NT2/D1 (cell line): ENCODE measurements around the gene PELI2.

Experiments used
- DNase-seq: peaks from one replicate; pipeline ENCODE4 v3.0.0-alpha.2; 2011; ENCODE audit warnings: low read depth, low spot score
- H3K27me3 ChIP-seq: 2 replicates; pipeline ENCODE4 v1.6.0; 2011; ENCODE audit warnings: mild to moderate bottlenecking; ENCODE audit not compliant: insufficient read length, insufficient read depth
- H3K36me3 ChIP-seq: 2 replicates; pipeline ENCODE4 v1.6.1; 2011; ENCODE audit warnings: mild to moderate bottlenecking, low read length, mixed read lengths; ENCODE audit not compliant: insufficient read depth, insufficient read length
- H3K4me1 ChIP-seq: 2 replicates; pipeline ENCODE4 v1.5.1; 2011; ENCODE audit not compliant: insufficient read depth, insufficient read length
- H3K4me3 ChIP-seq: 2 replicates; pipeline ENCODE4 v1.5.1; 2011; ENCODE audit warnings: low read depth; ENCODE audit not compliant: insufficient read length
- H3K9ac ChIP-seq: 2 replicates; pipeline ENCODE4 v1.6.0; 2011; ENCODE audit warnings: low read depth; ENCODE audit not compliant: insufficient read length
- H3K9me3 ChIP-seq: 2 replicates; pipeline ENCODE4 v1.5.1; 2011; ENCODE audit warnings: mild to moderate bottlenecking, low read length; ENCODE audit not compliant: insufficient read depth
- SUZ12 ChIP-seq: IDR thresholded peaks from 2 replicates; pipeline ENCODE4 v1.6.1; 2011; ENCODE audit not compliant: insufficient read length, insufficient read depth; ENCODE audit errors: extremely low read depth
- YY1 ChIP-seq: IDR thresholded peaks from 2 replicates; pipeline ENCODE4 v1.6.1; 2011; ENCODE audit not compliant: insufficient read length, insufficient read depth
- ZNF274 ChIP-seq: IDR thresholded peaks from 2 replicates; pipeline ENCODE4 v1.6.1; 2011; ENCODE audit warnings: mild to moderate bottlenecking, low read depth, low read length

The PELI2 gene

GRCh38 chr14:56168007-56168616 is 49.9 kb downstream of the PELI2 start:
- Histone ChIP-seq H3K9me3 (peaks cover 18% of the 10 kb centered on the region; the same call in 1 of the 2 replicates), H3K36me3 (no peaks in the 10 kb centered on the region), H3K4me1 (no peaks in the 10 kb centered on the region), H3K9ac (no peak overlapping the region), H3K27me3 (no peaks in the 10 kb centered on the region), H3K4me3 (no peak overlapping the region)
- DNase-seq, result no peak
- no peak for TF ChIP-seq YY1
- TF ChIP-seq SUZ12, result no peak
- TF ChIP-seq ZNF274, result no peak

DNA sequence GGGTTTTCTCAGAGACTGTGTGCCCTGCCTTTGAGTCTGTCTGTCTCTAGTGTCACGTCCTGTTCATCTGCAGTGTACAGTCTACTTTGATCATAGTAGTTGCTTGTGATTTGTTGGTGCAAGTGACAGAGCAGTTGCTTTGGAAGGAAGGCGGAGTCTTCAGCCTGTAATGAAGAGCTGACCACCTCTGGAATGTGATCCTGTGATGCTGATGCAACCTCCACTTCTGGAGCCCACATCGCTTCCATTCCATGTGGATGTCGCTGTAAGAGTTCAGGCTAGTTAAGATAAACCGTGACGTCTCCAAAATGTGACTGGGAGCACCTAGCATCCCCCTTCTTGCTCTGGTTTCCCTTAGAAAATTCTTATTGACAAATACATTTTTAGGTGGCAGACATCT is 51.8 kb downstream of the PELI2 start:
- no peaks in the 10 kb centered on the region for H3K36me3 ChIP-seq
- peaks cover 8% of the 10 kb centered on the region; the same call in 1 of the 2 replicates for H3K9me3 ChIP-seq
- H3K27me3 ChIP-seq, result no peaks in the 10 kb centered on the region
- TF ChIP-seq SUZ12 (no peak), ZNF274 (no peak), YY1 (no peak)
- no peak overlapping the region for H3K4me3 ChIP-seq
- no peak for DNase-seq
- H3K9ac ChIP-seq, result no peak overlapping the region
- H3K4me1 ChIP-seq, result no peaks in the 10 kb centered on the region

DNA sequence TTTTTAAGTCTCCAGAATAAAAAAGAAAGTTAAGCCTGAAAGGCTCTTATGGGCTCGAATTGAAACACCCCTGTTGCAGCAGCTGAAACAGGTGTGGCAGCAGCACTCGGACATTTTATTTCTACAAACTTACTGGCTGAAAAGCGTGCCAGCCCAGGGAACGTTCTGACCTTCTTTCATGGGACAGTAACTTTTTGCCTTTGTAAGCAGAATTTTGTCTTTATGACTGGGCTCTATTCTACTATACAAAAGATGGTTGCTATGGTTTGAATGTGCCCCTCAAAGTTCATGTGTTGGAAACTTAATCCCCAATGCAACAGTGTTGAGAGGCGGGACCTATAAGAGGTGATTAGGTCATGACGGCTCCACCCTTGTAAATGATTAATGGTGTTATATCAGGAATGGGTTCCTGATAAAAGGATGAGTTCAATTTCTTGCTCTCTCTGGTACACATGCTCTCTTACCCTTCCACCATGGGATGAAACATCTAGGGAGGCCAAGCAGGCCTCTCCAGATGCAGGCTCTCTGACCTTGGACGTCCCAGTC is 52.7 kb downstream of the PELI2 start:
- Histone ChIP-seq H3K27me3 (no peaks in the 10 kb centered on the region), H3K4me1 (no peaks in the 10 kb centered on the region), H3K4me3 (no peak overlapping the region), H3K9ac (no peak overlapping the region), H3K9me3 (0 out of 2 replicates have a peak, but pooled peaks cover 1% of the 10 kb centered on the region), H3K36me3 (no peaks in the 10 kb centered on the region)
- DNase-seq, result no peak
- no peak for TF ChIP-seq ZNF274

DNA sequence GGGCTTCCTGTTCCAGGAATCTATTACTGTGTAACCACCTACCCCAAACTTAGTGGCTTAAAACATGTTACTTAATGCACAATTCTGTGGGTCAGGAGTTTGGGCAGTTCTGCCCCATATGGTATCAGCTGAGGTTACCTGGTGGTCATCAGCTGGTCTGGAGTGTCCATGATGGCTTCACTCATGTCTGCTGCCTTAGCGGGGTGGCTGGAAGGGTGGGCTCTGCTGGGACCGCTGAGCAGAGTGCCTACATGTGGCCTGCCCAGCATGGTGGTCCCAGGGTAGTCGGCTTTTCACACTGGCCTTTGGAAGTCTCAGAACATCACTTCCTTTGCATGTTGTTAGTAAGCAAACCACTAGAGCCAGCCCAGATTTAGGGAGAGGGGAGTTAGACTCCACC is 53.9 kb downstream of the PELI2 start:
- no peak overlapping the region for H3K4me3 ChIP-seq
- DNase-seq, result no peak
- no peaks in the 10 kb centered on the region for H3K36me3 ChIP-seq
- no peaks in the 10 kb centered on the region for H3K9me3 ChIP-seq
- TF ChIP-seq SUZ12 (no peak), YY1 (no peak), ZNF274 (no peak)
- no peaks in the 10 kb centered on the region for H3K27me3 ChIP-seq
- H3K4me1 ChIP-seq, result no peaks in the 10 kb centered on the region
- H3K9ac ChIP-seq, result no peak overlapping the region

GRCh38 chr14:56172571-56172971 is 54.4 kb downstream of the PELI2 start:
- Histone ChIP-seq H3K36me3 (no peaks in the 10 kb centered on the region), H3K27me3 (no peaks in the 10 kb centered on the region), H3K4me3 (no peak overlapping the region), H3K9ac (no peak overlapping the region), H3K9me3 (no peaks in the 10 kb centered on the region), H3K4me1 (no peaks in the 10 kb centered on the region)
- DNase-seq, result peak; percentile 51
- no peak for TF ChIP-seq SUZ12
- TF ChIP-seq YY1, result no peak
- no peak for TF ChIP-seq ZNF274

DNA sequence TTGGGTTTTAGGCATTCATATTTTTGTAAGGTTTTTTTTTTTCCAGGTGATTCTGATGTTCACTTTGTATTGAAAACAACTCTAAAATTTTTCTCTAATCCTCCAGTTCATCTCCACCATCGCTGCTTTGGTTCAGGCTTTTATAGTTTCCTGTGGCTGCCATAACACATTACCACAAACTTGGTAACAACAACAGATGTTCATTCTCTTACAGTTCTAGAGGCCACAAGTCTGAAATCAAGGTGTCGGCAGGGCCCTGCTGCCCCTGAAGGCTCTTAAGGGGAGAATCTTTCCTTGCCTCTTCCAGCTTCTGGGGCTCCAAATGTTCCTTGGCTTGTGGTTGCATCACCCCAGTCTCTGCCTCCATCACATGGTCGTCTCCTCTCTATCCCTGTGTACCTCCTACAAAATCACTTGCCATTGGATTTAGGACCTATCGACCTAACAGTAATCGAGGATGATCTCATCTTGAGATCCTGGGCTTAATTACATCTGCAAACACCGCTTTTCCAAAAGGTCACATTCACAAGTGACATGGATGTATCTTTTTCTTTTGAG is 55.2 kb downstream of the PELI2 start:
- Histone ChIP-seq H3K9me3 (no peaks in the 10 kb centered on the region), H3K36me3 (no peaks in the 10 kb centered on the region)
- DNase-seq, result no peak

DNA sequence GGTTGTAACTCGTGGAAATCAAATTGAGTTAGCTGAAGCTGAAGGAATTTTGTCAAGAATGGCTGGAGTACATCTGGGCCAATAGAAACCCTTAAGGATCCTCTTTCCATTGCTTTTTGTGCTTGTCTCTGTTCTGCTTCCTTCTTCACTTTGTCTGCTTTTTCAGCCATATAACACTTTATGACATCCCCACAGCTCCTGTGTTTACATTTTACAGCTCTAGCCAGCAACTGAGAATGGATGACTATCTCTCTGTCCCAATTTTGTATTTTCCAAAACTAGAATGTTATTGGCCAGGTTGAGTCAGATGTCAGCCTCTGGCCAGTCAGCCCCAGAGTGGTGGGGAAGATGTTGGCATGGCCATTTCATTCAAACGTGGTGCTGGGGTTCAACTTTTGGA is 57.6 kb downstream of the PELI2 start:
- TF ChIP-seq SUZ12 (no peak), ZNF274 (no peak), YY1 (no peak)
- no peak for DNase-seq
- no peaks in the 10 kb centered on the region for H3K27me3 ChIP-seq
- no peak overlapping the region for H3K4me3 ChIP-seq
- no peaks in the 10 kb centered on the region for H3K4me1 ChIP-seq
- H3K36me3 ChIP-seq, result no peaks in the 10 kb centered on the region
- no peak overlapping the region for H3K9ac ChIP-seq
- no peaks in the 10 kb centered on the region for H3K9me3 ChIP-seq

More for the DNA sequence above, 55.2 kb downstream of the PELI2 start:
- no peaks in the 10 kb centered on the region for H3K27me3 ChIP-seq
- H3K4me3 ChIP-seq, result no peak overlapping the region
- no peak overlapping the region for H3K9ac ChIP-seq
- H3K4me1 ChIP-seq, result no peaks in the 10 kb centered on the region
- TF ChIP-seq ZNF274 (no peak), SUZ12 (no peak), YY1 (no peak)
